HepG2 (cell line): ENCODE measurements around the gene SEMA3B. TPM values are rescaled to one million over a fixed set of nuclear protein-coding genes. Genes with fewer than 3 reads are reported as not detected.

Source experiments
- ATF7-NPFF ChIP-seq: sonication (generic); formaldehyde crosslinking; IDR thresholded peaks from 2 replicates; pipeline ENCODE4 v1.8.1; 2023; ENCODE audit warnings: mild to moderate bottlenecking, low read depth, missing genetic modification reagents, moderate library complexity
- ELF1 ChIP-seq: sonication (generic); formaldehyde crosslinking; IDR thresholded peaks from 2 replicates; pipeline ENCODE4 v1.4.0; 2020; ENCODE audit warnings: missing genetic modification reagents
- FIP1L1 ChIP-seq: fragments of 200-400 bp; formaldehyde crosslinking; IDR thresholded peaks from 2 replicates; pipeline ENCODE4 v1.6.1; 2018; ENCODE audit warnings: low read depth, mild to moderate bottlenecking, low read length, moderate library complexity, borderline replicate concordance; ENCODE audit not compliant: insufficient read depth
- FOXK2 ChIP-seq: fragments of 450-650 bp; IDR thresholded peaks from 2 replicates; pipeline ENCODE4 v1.6.1; 2016
- HNRNPK ChIP-seq: fragments of 200-400 bp; formaldehyde crosslinking; IDR thresholded peaks from 2 replicates; pipeline ENCODE4 v1.6.1; 2018; ENCODE audit warnings: low read length, low read depth, moderate library complexity, mild to moderate bottlenecking; ENCODE audit not compliant: poor library complexity, severe bottlenecking
- HNRNPLL ChIP-seq: fragments of 200-400 bp; formaldehyde crosslinking; IDR thresholded peaks from 2 replicates; pipeline ENCODE4 v1.6.1; 2017; ENCODE audit warnings: mild to moderate bottlenecking, low read depth, low read length; ENCODE audit not compliant: poor library complexity, severe bottlenecking
- HOXA9 ChIP-seq: sonication (generic); formaldehyde crosslinking; IDR thresholded peaks from 2 replicates; pipeline ENCODE4 v1.8.1; 2022; ENCODE audit warnings: missing genetic modification reagents, mild to moderate bottlenecking, moderate library complexity, borderline replicate concordance
- KLF11 ChIP-seq: IDR thresholded peaks from 2 replicates; pipeline ENCODE4 v1.6.1; 2016; ENCODE audit warnings: missing compliant biosample characterization
- MATR3 ChIP-seq: sonication (generic); formaldehyde crosslinking; IDR thresholded peaks from 2 replicates; pipeline ENCODE4 v1.4.0; 2020; ENCODE audit warnings: missing genetic modification reagents
- POLR2AphosphoS5 ChIP-seq: IDR thresholded peaks from 2 replicates; pipeline ENCODE4 v1.6.1; 2012; ENCODE audit warnings: low read depth, low read length
- SETDB1 ChIP-seq: sonication (generic); formaldehyde crosslinking; IDR thresholded peaks from 2 replicates; pipeline ENCODE4 v1.5.1; 2020; ENCODE audit warnings: missing genetic modification reagents, mild to moderate bottlenecking, borderline replicate concordance
- SRSF1 ChIP-seq: fragments of 200-400 bp; formaldehyde crosslinking; optimal IDR thresholded peaks from 2 replicates; pipeline ENCODE3; 2017; ENCODE audit warnings: mild to moderate bottlenecking, low read depth, low read length, moderate library complexity
- TCF12 ChIP-seq, 2 experiments: fragments of 450-650 bp in 1 of 2; sonication (generic) in 1 of 2; formaldehyde crosslinking in 1 of 2; IDR thresholded peaks; 2 replicates each; pipeline versions ENCODE4 v1.6.1 to v1.8.0; 2017 to 2022; ENCODE audit warnings: antibody characterized with exemption in 1 of 2, mild to moderate bottlenecking in 1 of 2, missing genetic modification reagents in 1 of 2, moderate library complexity in 1 of 2
- TOE1 ChIP-seq: sonication (generic); formaldehyde crosslinking; IDR thresholded peaks from 2 replicates; pipeline ENCODE4 v1.4.0; 2020; ENCODE audit warnings: mild to moderate bottlenecking, missing genetic modification reagents
- UBTF ChIP-seq: sonication (generic); formaldehyde crosslinking; IDR thresholded peaks from 2 replicates; pipeline ENCODE4 v1.4.0; 2020; ENCODE audit warnings: mild to moderate bottlenecking, missing genetic modification reagents
- ZBTB14 ChIP-seq: sonication (generic); formaldehyde crosslinking; IDR thresholded peaks from 2 replicates; pipeline ENCODE4 v1.4.0; 2020; ENCODE audit warnings: missing genetic modification reagents
- ZMYM4 ChIP-seq: sonication (generic); formaldehyde crosslinking; IDR thresholded peaks from 2 replicates; pipeline ENCODE4 v1.8.1; 2023; ENCODE audit warnings: mild to moderate bottlenecking, missing genetic modification reagents
- ZNF143 ChIP-seq: sonication (generic); formaldehyde crosslinking; IDR thresholded peaks from 2 replicates; pipeline ENCODE4 v1.4.0; 2020; ENCODE audit warnings: missing genetic modification reagents
- ZNF331 ChIP-seq: sonication (generic); formaldehyde crosslinking; IDR thresholded peaks from 2 replicates; pipeline ENCODE4 v1.4.0; 2020; ENCODE audit warnings: missing genetic modification reagents
- ZNF619 ChIP-seq: sonication (generic); formaldehyde crosslinking; IDR thresholded peaks from 2 replicates; pipeline ENCODE4 v1.4.0; 2020; ENCODE audit warnings: mild to moderate bottlenecking, missing genetic modification reagents
- ZNF746 ChIP-seq: sonication (generic); formaldehyde crosslinking; IDR thresholded peaks from 2 replicates; pipeline ENCODE4 v1.8.0; 2022; ENCODE audit warnings: mild to moderate bottlenecking, missing genetic modification reagents
- ZNF841 ChIP-seq: sonication (generic); formaldehyde crosslinking; IDR thresholded peaks from 2 replicates; pipeline ENCODE4 v1.8.1; 2023; ENCODE audit warnings: missing genetic modification reagents, borderline replicate concordance
- ZSCAN12 ChIP-seq: sonication (generic); formaldehyde crosslinking; IDR thresholded peaks from 2 replicates; pipeline ENCODE4 v1.9.0; 2021; ENCODE audit warnings: mild to moderate bottlenecking, missing genetic modification reagents
- polyA plus RNA-seq, 8 experiments: library from polyadenylated mRNA; depleted of rRNA in 3 of 8; stranded (reverse) in 7 of 8; unstranded in 1 of 8; fragments of >200 nt; fragmentation: Illumina TruSeq in 4 of 8; extraction: Trizol in 4 of 8; gene quantifications; 2 replicates each; pipeline versions ENCODE4 v1.2.1 to v1.2.3, GENCODE V29; 2011 to 2016; ENCODE audit warnings: low read depth in 4 of 8, missing spikeins in 1 of 8, mixed read lengths in 1 of 8; ENCODE audit not compliant: insufficient read depth in 1 of 8
- total RNA-seq, 5 experiments: library from RNA; depleted of rRNA; stranded (reverse); fragments of >200 nt; fragmentation: Illumina TruSeq; extraction: Trizol; gene quantifications; 2 replicates each; pipeline ENCODE4 v1.2.3, GENCODE V29; 2016; ENCODE audit warnings: low read depth in 1 of 5
- TF ChIP-seq, protein P1 (sequence below): sonication (generic); formaldehyde crosslinking; IDR thresholded peaks from 2 replicates; pipeline ENCODE4 v1.4.0; 2020; ENCODE audit warnings: mild to moderate bottlenecking, low read depth, missing genetic modification reagents
- TF ChIP-seq, protein P2 (sequence below): sonication (generic); formaldehyde crosslinking; IDR thresholded peaks from 2 replicates; pipeline ENCODE4 v1.4.0; 2020; ENCODE audit warnings: missing genetic modification reagents

SEMA3B gene
- total and polyA plus RNA-seq, 2 of the 13 experiments (the other 11 are each of a cell fraction or from before 2014, with no cell fraction given), result 93.2 to 158 TPM

DNA sequence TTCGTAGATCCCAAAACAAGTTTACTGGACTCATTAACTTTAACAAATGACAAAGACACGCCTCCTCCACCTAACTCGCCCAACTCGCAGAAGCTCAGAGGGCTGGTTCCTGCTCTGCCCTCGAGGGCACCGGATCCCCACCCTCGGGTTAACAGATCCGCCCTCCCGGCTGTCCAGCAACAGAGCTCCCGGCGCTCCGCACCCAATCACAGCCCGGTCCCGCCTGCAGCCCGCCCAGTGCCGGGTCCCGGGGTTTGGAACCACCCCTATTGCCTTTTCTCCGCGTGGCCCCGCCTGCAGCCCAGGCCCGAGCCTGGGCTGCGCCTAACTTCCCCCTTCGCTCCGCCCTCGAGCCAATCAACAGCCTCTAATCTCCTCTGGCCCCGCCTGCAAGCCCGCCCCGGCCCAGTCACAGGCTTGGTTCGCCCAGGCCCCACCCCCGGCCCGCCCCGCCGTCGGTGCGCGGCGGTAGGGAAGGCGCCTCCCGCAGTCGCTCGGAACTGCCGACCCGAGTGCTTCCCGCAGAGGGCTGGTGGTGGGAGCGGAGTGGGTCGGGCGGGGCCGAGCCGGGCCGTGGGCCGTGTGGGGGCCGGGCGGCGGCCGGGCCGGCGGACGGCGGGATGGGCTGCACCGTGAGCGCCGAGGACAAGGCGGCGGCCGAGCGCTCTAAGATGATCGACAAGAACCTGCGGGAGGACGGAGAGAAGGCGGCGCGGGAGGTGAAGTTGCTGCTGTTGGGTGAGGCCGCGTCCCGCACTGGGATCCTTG, 33.0 kb upstream of the SEMA3B start, which contains the start of gene GNAI2 (continued):
- TF ChIP-seq UBTF (peak; percentile 63; the same call in 1 of the 2 replicates), ZBTB14 (CRISPR knock-in tag) (no peak), HOXA9 (CRISPR knock-in tag) (no peak), ATF7-NPFF (CRISPR knock-in tag) (peak; percentile 60; the same call in 1 of the 2 replicates), TCF12 (IDR thresholded peaks at IDR 0.05) (no peak), TCF12 (CRISPR knock-in tag; IDR thresholded peaks at IDR 0.05) (no peak), ZMYM4 (CRISPR knock-in tag) (no peak), ZNF331 (CRISPR knock-in tag) (no peak), SETDB1 (CRISPR knock-in tag) (no peak), ZNF143 (CRISPR knock-in tag) (no peak), SRSF1 (no peak), HNRNPK (no peak), HNRNPLL (peak; percentile 73), MATR3 (CRISPR knock-in tag) (no peak), ELF1 (CRISPR knock-in tag) (peak; percentile 58), POLR2AphosphoS5 (peak; percentile 74), KLF11 (no peak), ZSCAN12 (CRISPR knock-in tag) (no peak), ZNF746 (CRISPR knock-in tag) (no peak), ZNF619 (no peak), TOE1 (no peak), FIP1L1 (no peak), FOXK2 (peak; percentile 68; the same call in 1 of the 2 replicates), ZNF841 (CRISPR knock-in tag) (no peak)
- TF ChIP-seq, protein P1, sequence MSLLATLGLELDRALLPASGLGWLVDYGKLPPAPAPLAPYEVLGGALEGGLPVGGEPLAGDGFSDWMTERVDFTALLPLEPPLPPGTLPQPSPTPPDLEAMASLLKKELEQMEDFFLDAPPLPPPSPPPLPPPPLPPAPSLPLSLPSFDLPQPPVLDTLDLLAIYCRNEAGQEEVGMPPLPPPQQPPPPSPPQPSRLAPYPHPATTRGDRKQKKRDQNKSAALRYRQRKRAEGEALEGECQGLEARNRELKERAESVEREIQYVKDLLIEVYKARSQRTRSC (CRISPR knock-in tag), result no peak
- TF ChIP-seq, protein P2, sequence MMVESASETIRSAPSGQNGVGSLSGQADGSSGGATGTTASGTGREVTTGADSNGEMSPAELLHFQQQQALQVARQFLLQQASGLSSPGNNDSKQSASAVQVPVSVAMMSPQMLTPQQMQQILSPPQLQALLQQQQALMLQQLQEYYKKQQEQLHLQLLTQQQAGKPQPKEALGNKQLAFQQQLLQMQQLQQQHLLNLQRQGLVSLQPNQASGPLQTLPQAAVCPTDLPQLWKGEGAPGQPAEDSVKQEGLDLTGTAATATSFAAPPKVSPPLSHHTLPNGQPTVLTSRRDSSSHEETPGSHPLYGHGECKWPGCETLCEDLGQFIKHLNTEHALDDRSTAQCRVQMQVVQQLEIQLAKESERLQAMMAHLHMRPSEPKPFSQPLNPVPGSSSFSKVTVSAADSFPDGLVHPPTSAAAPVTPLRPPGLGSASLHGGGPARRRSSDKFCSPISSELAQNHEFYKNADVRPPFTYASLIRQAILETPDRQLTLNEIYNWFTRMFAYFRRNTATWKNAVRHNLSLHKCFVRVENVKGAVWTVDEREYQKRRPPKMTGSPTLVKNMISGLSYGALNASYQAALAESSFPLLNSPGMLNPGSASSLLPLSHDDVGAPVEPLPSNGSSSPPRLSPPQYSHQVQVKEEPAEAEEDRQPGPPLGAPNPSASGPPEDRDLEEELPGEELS (CRISPR knock-in tag), result no peak
